ENCODE measurements around the gene NPAS2. TPM values are rescaled to one million over a fixed set of nuclear protein-coding genes. Genes with fewer than 3 reads are reported as not detected.

Gene NPAS2
- polyA plus RNA-seq, 1 donor (not counting 4 experiments of a cell fraction or from before 2014, with no cell fraction given), result 17.7 TPM

- Histone ChIP-seq H3K4me1 (ENCODE audit: control insufficient read depth, extremely low read depth, insufficient read depth, low read length) (no peaks in the 10 kb centered on the region), H3K9ac (ENCODE audit: control insufficient read depth, extremely low read depth, insufficient read depth, low read length) (no peak overlapping the region), H3K9me1 (ENCODE audit: control insufficient read depth, extremely low read depth, insufficient read depth, low read length) (peaks cover 3% of the 10 kb centered on the region), H4K20me1 (ENCODE audit: control insufficient read depth, extremely low read depth, insufficient read depth, low read length) (no peaks in the 10 kb centered on the region), H3K36me3 (ENCODE audit: control insufficient read depth in 2 of 2, extremely low read depth in 1 of 2, insufficient read depth in 2 of 2, low read length in 2 of 2) (peaks cover 14 to 34% of the 10 kb centered on the region in 2 experiments), H3K9me3 (ENCODE audit: control insufficient read depth, low read depth, low read length) (no peaks in the 10 kb centered on the region), H3K27ac (ENCODE audit: control insufficient read depth, insufficient read depth, low read length) (no peak overlapping the region), H3K79me2 (ENCODE audit: control insufficient read depth, insufficient read depth, low read length) (no peaks in the 10 kb centered on the region), H3K4me3 (ENCODE audit: control insufficient read depth in 2 of 3, extremely low read depth in 1 of 3, insufficient read depth in 2 of 3, low read depth in 1 of 3, low read length in 3 of 3) (no peak overlapping the region), H2AFZ (ENCODE audit: control insufficient read depth, low read length) (no peak overlapping the region), H3K27me3 (ENCODE audit: control insufficient read depth, extremely low read depth, insufficient read depth, low read length) (no peaks in the 10 kb centered on the region), H3K4me2 (ENCODE audit: control insufficient read depth, extremely low read depth, insufficient read depth, low read depth, low read length) (no peak overlapping the region)
- dilution Hi-C loops (cut with MboI; ENCODE audit: extremely low pct_ligation_motif_present, low sequenced_read_pairs), result no loop called here
- DNase-seq (ENCODE audit: low read depth, low spot score), result no peak
- no peak for FAIRE-seq
- TF ChIP-seq, protein P1, sequence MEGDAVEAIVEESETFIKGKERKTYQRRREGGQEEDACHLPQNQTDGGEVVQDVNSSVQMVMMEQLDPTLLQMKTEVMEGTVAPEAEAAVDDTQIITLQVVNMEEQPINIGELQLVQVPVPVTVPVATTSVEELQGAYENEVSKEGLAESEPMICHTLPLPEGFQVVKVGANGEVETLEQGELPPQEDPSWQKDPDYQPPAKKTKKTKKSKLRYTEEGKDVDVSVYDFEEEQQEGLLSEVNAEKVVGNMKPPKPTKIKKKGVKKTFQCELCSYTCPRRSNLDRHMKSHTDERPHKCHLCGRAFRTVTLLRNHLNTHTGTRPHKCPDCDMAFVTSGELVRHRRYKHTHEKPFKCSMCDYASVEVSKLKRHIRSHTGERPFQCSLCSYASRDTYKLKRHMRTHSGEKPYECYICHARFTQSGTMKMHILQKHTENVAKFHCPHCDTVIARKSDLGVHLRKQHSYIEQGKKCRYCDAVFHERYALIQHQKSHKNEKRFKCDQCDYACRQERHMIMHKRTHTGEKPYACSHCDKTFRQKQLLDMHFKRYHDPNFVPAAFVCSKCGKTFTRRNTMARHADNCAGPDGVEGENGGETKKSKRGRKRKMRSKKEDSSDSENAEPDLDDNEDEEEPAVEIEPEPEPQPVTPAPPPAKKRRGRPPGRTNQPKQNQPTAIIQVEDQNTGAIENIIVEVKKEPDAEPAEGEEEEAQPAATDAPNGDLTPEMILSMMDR (optimal IDR thresholded peaks at IDR 0.05 in 1 of 3, IDR thresholded peaks at IDR 0.05 in 1 of 3, conservative IDR thresholded peaks at IDR 0.05 in 1 of 3; ENCODE audit: extremely low read depth in 1 of 3, insufficient read depth in 2 of 3, low read length in 3 of 3), result no peak
- TF ChIP-seq EZH2 (IDR thresholded peaks at IDR 0.05; ENCODE audit: low read length), result no peak
Observed at GRCh38 chr2:100936070-100936741, 116.3 kb downstream of the NPAS2 start.

GRCh38 chr2:100936972-100937542, 117.1 kb downstream of the NPAS2 start:
- Histone ChIP-seq H3K4me2 (ENCODE audit: control insufficient read depth, extremely low read depth, insufficient read depth, low read depth, low read length) (no peak overlapping the region), H3K9me3 (ENCODE audit: control insufficient read depth, low read depth, low read length) (no peaks in the 10 kb centered on the region), H3K9me1 (ENCODE audit: control insufficient read depth, extremely low read depth, insufficient read depth, low read length) (peaks cover 3% of the 10 kb centered on the region), H3K36me3 (ENCODE audit: control insufficient read depth in 2 of 2, extremely low read depth in 1 of 2, insufficient read depth in 2 of 2, low read length in 2 of 2) (peaks cover 14 to 36% of the 10 kb centered on the region in 2 experiments), H3K27ac (ENCODE audit: control insufficient read depth, insufficient read depth, low read length) (no peak overlapping the region), H4K20me1 (ENCODE audit: control insufficient read depth, extremely low read depth, insufficient read depth, low read length) (no peaks in the 10 kb centered on the region), H2AFZ (ENCODE audit: control insufficient read depth, low read length) (no peak overlapping the region), H3K9ac (ENCODE audit: control insufficient read depth, extremely low read depth, insufficient read depth, low read length) (no peak overlapping the region), H3K27me3 (ENCODE audit: control insufficient read depth, extremely low read depth, insufficient read depth, low read length) (no peaks in the 10 kb centered on the region), H3K4me1 (ENCODE audit: control insufficient read depth, extremely low read depth, insufficient read depth, low read length) (no peaks in the 10 kb centered on the region), H3K79me2 (ENCODE audit: control insufficient read depth, insufficient read depth, low read length) (no peaks in the 10 kb centered on the region), H3K4me3 (ENCODE audit: control insufficient read depth in 2 of 3, extremely low read depth in 1 of 3, insufficient read depth in 2 of 3, low read depth in 1 of 3, low read length in 3 of 3) (no peak overlapping the region)
- TF ChIP-seq, protein P1 (optimal IDR thresholded peaks at IDR 0.05 in 1 of 3, IDR thresholded peaks at IDR 0.05 in 1 of 3, conservative IDR thresholded peaks at IDR 0.05 in 1 of 3; ENCODE audit: extremely low read depth in 1 of 3, insufficient read depth in 2 of 3, low read length in 3 of 3), result no peak
- TF ChIP-seq EZH2 (IDR thresholded peaks at IDR 0.05; ENCODE audit: low read length), result no peak
- FAIRE-seq (no peak), DNase-seq (ENCODE audit: low read depth, low spot score) (no peak)
- dilution Hi-C loops (cut with MboI; ENCODE audit: extremely low pct_ligation_motif_present, low sequenced_read_pairs), result no loop called here

Measured in keratinocyte (primary cell).